Stimulated activated CD4-positive, alpha-beta T cell treated with anti-CD3 and anti-CD28 coated beads, Interleukin-4, amount 100 ng/mL, for 24 hours (primary cell): ENCODE results near the gene CXCR3.
"Not testable (repeated sequence)": the region's sequence is repeated elsewhere in the genome, so short reads cannot be mapped to it uniquely, and the experiment has no call there.

Experiments
- DNase-seq: peaks from one replicate; pipeline ENCODE4 v3.0.0-alpha.2; 2020

The CXCR3 gene

GRCh38 chrX:71607488-71607887 lies 10.8 kb downstream of the CXCR3 start:
- no peak for DNase-seq

GRCh38 chrX:71606536-71607216 lies 11.6 kb downstream of the CXCR3 start:
- no peak for DNase-seq

- no peak for DNase-seq
These were observed 13.3 kb downstream of the CXCR3 start for GRCh38 chrX:71604796-71605568.

- no peak for DNase-seq
These were observed 14.2 kb downstream of the CXCR3 start for GRCh38 chrX:71604141-71604540.

- DNase-seq = no peak
These were observed 14.7 kb downstream of the CXCR3 start for GRCh38 chrX:71603618-71604017.

GRCh38 chrX:71599965-71600364 lies 18.3 kb downstream of the CXCR3 start:
- DNase-seq = no peak

- DNase-seq = not testable (repeated sequence)
These were observed 25.1 kb downstream of the CXCR3 start for GRCh38 chrX:71593210-71593609.

- DNase-seq = no peak
These were observed 31.4 kb downstream of the CXCR3 start for GRCh38 chrX:71586929-71587328.

- no peak for DNase-seq
These were observed 37.1 kb downstream of the CXCR3 start for GRCh38 chrX:71581210-71581609.

GRCh38 chrX:71579990-71580380 lies 38.3 kb downstream of the CXCR3 start:
- DNase-seq = no peak

GRCh38 chrX:71579136-71579989 lies 38.9 kb downstream of the CXCR3 start:
- no peak for DNase-seq

GRCh38 chrX:71578253-71579135 lies 39.8 kb downstream of the CXCR3 start, which contains the start of gene GCNA:
Gene GCNA, plus strand, starts transcription at chrX:71578437. Its CDS starts 2,385 bp downstream, at chrX:71580822.
- no peak for DNase-seq

- no peak for DNase-seq
These were observed 40.6 kb downstream of the CXCR3 start for GRCh38 chrX:71577682-71578081.

GRCh38 chrX:71573590-71573989 lies 44.7 kb downstream of the CXCR3 start:
- no peak for DNase-seq

- DNase-seq = not testable (repeated sequence)
These were observed 46.9 kb downstream of the CXCR3 start for GRCh38 chrX:71571390-71571789.
